ENCODE measurements around the gene ABCA8. TPM values are rescaled to one million over a fixed set of nuclear protein-coding genes. Genes with fewer than 3 reads are reported as not detected.
A peak's percentile ranks its signal among the peaks of the same experiment; 100 is the strongest.
"Not testable (repeated sequence)": the region's sequence is repeated elsewhere in the genome, so short reads cannot be mapped to it uniquely, and the experiment has no call there.

The ABCA8 gene, protein sequence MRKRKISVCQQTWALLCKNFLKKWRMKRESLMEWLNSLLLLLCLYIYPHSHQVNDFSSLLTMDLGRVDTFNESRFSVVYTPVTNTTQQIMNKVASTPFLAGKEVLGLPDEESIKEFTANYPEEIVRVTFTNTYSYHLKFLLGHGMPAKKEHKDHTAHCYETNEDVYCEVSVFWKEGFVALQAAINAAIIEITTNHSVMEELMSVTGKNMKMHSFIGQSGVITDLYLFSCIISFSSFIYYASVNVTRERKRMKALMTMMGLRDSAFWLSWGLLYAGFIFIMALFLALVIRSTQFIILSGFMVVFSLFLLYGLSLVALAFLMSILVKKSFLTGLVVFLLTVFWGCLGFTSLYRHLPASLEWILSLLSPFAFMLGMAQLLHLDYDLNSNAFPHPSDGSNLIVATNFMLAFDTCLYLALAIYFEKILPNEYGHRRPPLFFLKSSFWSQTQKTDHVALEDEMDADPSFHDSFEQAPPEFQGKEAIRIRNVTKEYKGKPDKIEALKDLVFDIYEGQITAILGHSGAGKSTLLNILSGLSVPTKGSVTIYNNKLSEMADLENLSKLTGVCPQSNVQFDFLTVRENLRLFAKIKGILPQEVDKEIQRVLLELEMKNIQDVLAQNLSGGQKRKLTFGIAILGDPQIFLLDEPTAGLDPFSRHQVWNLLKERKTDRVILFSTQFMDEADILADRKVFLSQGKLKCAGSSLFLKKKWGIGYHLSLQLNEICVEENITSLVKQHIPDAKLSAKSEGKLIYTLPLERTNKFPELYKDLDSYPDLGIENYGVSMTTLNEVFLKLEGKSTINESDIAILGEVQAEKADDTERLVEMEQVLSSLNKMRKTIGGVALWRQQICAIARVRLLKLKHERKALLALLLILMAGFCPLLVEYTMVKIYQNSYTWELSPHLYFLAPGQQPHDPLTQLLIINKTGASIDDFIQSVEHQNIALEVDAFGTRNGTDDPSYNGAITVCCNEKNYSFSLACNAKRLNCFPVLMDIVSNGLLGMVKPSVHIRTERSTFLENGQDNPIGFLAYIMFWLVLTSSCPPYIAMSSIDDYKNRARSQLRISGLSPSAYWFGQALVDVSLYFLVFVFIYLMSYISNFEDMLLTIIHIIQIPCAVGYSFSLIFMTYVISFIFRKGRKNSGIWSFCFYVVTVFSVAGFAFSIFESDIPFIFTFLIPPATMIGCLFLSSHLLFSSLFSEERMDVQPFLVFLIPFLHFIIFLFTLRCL (N-terminal part only)
- total RNA-seq: 1.5 to 21.0 TPM (median 2.4 TPM) in 3 replicates
- long read RNA-seq, partial matches to known transcripts: 1 of 2 reads
- long read RNA-seq, other reads (novel, unspliced or antisense): 1 of 2 reads

DNA sequence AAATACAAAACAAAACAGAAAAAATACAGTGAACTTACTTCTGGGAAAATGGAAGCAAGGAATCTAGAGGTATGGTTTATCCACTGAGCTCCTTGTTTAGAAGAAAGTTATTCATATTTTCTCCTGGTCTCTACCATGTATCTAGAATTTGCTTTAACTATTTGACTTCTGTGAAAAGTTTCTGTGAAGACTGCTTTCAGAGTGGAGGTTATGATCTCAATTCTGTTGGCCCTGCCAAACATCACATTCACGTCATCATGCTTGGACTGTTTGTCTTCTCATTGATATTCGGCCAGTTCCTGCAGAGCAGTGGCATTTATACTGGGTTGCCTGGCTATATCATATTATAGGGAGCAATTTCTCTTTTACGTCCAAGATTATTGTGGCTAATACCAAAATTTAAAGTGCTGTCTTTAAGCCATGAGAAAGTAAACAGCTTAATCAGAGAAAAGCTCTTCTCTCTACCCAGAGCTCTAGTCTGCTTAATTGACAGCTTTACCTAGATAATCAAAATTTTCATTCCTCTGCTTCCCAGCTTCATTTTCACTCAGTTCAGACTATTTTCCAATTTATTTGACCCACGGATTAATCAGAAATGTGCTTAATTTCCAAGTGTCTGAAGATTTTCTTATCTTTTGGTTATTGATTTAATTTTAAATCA is at the start of gene ABCA8:
Gene ABCA8, minus strand, starts transcription at position 212 of the 661 bp plus-strand sequence. CDS start 13,358 bp downstream, outside the sequence.
- DNase-seq (ENCODE audit: low spot score): no peak
- Mint-ChIP-seq H3K36me3 (ENCODE audit: low read depth) (no peaks in the 10 kb centered on the region), H3K4me1 (ENCODE audit: low read depth) (peaks cover 25% of the 10 kb centered on the region), H3K27ac (ENCODE audit: unreplicated experiment) (peak within 1 kb of the TSS; percentile 83), H3K27me3 (ENCODE audit: low read depth) (no peaks in the 10 kb centered on the region), H3K4me3 (ENCODE audit: unreplicated experiment) (peak within 1 kb of the TSS; percentile 44), H3K9me3 (ENCODE audit: low read depth) (no peaks in the 10 kb centered on the region)
- TF ChIP-seq, protein P1, sequence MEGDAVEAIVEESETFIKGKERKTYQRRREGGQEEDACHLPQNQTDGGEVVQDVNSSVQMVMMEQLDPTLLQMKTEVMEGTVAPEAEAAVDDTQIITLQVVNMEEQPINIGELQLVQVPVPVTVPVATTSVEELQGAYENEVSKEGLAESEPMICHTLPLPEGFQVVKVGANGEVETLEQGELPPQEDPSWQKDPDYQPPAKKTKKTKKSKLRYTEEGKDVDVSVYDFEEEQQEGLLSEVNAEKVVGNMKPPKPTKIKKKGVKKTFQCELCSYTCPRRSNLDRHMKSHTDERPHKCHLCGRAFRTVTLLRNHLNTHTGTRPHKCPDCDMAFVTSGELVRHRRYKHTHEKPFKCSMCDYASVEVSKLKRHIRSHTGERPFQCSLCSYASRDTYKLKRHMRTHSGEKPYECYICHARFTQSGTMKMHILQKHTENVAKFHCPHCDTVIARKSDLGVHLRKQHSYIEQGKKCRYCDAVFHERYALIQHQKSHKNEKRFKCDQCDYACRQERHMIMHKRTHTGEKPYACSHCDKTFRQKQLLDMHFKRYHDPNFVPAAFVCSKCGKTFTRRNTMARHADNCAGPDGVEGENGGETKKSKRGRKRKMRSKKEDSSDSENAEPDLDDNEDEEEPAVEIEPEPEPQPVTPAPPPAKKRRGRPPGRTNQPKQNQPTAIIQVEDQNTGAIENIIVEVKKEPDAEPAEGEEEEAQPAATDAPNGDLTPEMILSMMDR (IDR thresholded peaks at IDR 0.05): no peak

DNA sequence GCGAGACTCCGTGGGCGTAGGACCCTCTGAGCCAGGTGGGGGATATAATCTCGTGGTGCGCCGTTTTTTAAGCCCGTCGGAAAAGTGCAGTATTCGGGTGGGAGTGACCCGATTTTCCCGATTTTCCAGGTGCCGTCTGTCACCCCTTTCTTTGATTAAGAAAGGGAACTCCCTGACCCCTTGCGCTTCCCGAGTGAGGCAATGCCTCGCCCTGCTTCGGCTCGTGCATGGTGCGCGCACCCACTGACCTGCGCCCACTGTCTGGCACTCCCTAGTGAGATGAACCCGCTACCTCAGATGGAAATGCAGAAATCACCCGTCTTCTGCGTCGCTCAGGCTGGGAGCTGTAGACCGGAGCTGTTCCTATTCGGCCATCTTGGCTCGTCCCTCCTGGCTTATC is 49.6 kb upstream of the ABCA8 start:
- H3K4me3 Mint-ChIP-seq (ENCODE audit: unreplicated experiment); DNase-seq (ENCODE audit: low spot score); H3K27ac Mint-ChIP-seq (ENCODE audit: unreplicated experiment); H3K27me3 Mint-ChIP-seq (ENCODE audit: low read depth); H3K36me3 Mint-ChIP-seq (ENCODE audit: low read depth); H3K4me1 Mint-ChIP-seq (ENCODE audit: low read depth); H3K9me3 Mint-ChIP-seq (ENCODE audit: low read depth): not testable (repeated sequence)

DNA sequence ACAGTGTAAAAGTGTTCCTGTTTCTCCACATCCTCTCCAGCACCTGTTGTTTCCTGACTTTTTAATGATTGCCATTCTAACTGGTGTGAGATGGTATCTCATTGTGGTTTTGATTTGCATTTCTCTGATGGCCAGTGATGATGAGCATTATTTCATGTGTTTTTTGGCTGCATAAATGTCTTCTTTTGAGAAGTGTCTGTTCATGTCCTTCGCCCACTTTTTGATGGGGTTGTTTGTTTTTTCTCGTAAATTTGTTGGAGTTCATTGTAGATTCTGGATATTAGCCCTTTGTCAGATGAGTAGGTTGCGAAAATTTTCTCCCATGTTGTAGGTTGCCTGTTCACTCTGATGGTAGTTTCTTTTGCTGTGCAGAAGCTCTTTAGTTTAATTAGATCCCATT is 44.6 kb upstream of the ABCA8 start:
- DNase-seq (ENCODE audit: low spot score); H3K36me3 Mint-ChIP-seq (ENCODE audit: low read depth); H3K9me3 Mint-ChIP-seq (ENCODE audit: low read depth); H3K4me1 Mint-ChIP-seq (ENCODE audit: low read depth); H3K27ac Mint-ChIP-seq (ENCODE audit: unreplicated experiment); H3K4me3 Mint-ChIP-seq (ENCODE audit: unreplicated experiment); H3K27me3 Mint-ChIP-seq (ENCODE audit: low read depth): not testable (repeated sequence)

DNA sequence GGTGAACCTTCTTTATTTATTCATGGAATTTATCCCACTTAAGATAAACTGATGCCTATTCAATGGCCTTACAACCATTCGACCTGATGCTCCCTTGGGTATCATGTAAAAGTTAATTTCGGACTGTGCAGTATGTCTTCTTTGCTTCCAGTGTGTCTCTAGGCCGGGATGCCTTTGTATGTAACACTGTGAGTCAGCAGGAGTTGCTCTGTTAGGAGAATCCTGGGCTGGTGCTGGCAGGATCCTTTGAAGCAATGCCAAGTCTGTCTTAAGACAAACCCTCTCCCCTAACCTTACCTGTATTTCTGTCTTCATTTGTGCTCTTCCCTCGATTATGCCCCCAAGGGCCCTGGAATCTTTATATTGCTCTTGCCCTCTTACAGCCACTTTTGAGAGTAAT is 37.9 kb upstream of the ABCA8 start:
- no peak for DNase-seq (ENCODE audit: low spot score)
- Mint-ChIP-seq H3K4me1 (ENCODE audit: low read depth) (no peaks in the 10 kb centered on the region), H3K27me3 (ENCODE audit: low read depth) (no peaks in the 10 kb centered on the region), H3K9me3 (ENCODE audit: low read depth) (no peaks in the 10 kb centered on the region), H3K27ac (ENCODE audit: unreplicated experiment) (no peak overlapping the region), H3K4me3 (ENCODE audit: unreplicated experiment) (no peak overlapping the region), H3K36me3 (ENCODE audit: low read depth) (no peaks in the 10 kb centered on the region)
- TF ChIP-seq, protein P1 (IDR thresholded peaks at IDR 0.05): no peak

DNA sequence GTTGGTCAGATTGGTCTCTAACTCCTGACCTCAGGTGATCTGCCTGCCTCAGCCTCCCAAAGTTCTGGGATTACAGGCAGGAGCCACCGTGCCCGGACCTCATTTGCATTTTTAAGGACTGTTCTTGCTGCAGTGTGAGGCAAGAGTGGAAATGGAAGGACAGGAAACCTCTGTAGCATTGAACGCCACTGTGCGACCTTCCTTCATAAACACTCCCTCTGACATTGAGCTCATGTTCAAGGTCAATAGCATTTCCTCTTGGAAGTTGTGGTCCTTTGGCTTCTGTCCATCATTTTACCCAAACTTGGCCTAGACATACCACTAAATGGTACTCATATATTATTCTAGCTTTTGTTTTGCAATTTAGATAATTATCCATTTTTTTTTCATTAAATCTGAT is 32.8 kb upstream of the ABCA8 start:
- no peaks in the 10 kb centered on the region for H3K9me3 Mint-ChIP-seq (ENCODE audit: low read depth)
- H3K27ac Mint-ChIP-seq (ENCODE audit: unreplicated experiment): no peak overlapping the region
- no peak overlapping the region for H3K4me3 Mint-ChIP-seq (ENCODE audit: unreplicated experiment)
- H3K36me3 Mint-ChIP-seq (ENCODE audit: low read depth): no peaks in the 10 kb centered on the region
- no peaks in the 10 kb centered on the region for H3K4me1 Mint-ChIP-seq (ENCODE audit: low read depth)
- TF ChIP-seq, protein P1 (IDR thresholded peaks at IDR 0.05): no peak
- H3K27me3 Mint-ChIP-seq (ENCODE audit: low read depth): no peaks in the 10 kb centered on the region
- DNase-seq (ENCODE audit: low spot score): no peak
